Activated CD8-positive, alpha-beta T cell treated with anti-CD3 and anti-CD28 coated beads for 36 hours (primary cell): Measurements from ENCODE around the gene TAGAP. TPM values are rescaled to one million over a fixed set of nuclear protein-coding genes. Genes with fewer than 3 reads are reported as not detected.
A peak's percentile ranks its signal among the peaks of the same experiment; 100 is the strongest.

Experiments
- ATAC-seq: fragments of 200-7000 bp; cut with Tn5 transposase; one replicate; pipeline ENCODE4 v1.10.0; 2021; ENCODE audit warnings: mild to moderate bottlenecking, moderate library complexity
- CTCF ChIA-PET: fragments of 350-600 bp; sonication (Branson Sonifier 250); formaldehyde crosslinking; loops from one replicate; lab custom pipeline; 2021; ENCODE audit warnings: antibody characterized with exemption; lab: Charles Lee
- POLR2A ChIA-PET: fragments of 350-600 bp; sonication (Branson Sonifier 250); formaldehyde crosslinking; loops from one replicate; lab custom pipeline; 2021; ENCODE audit warnings: antibody characterized with exemption; lab: Charles Lee
- DNase-seq: peaks from one replicate; pipeline ENCODE4 v3.0.0-alpha.2; 2020
- H3K27ac Mint-ChIP-seq: one replicate; pipeline ENCODE4 v1.8.0; 2021; ENCODE audit warnings: mild to moderate bottlenecking, mixed read lengths
- H3K27me3 Mint-ChIP-seq: one replicate; pipeline ENCODE4 v1.8.0; 2021; ENCODE audit warnings: mixed read lengths
- H3K36me3 Mint-ChIP-seq: one replicate; pipeline ENCODE4 v1.8.0; 2021; ENCODE audit warnings: low read depth, mixed read lengths
- H3K4me1 Mint-ChIP-seq: one replicate; pipeline ENCODE4 v1.8.0; 2021; ENCODE audit warnings: low read depth, mixed read lengths
- H3K4me3 Mint-ChIP-seq: one replicate; pipeline ENCODE4 v1.8.0; 2021; ENCODE audit warnings: mild to moderate bottlenecking, moderate library complexity, mixed read lengths
- H3K9me3 Mint-ChIP-seq: one replicate; pipeline ENCODE4 v1.8.0; 2021; ENCODE audit warnings: mixed read lengths
- intact Hi-C: fragments of 100-400 bp; cut with micrococcal nuclease; formaldehyde crosslinking; loops from one replicate; pipeline ENCODE4 v1.10.0; 2022
- total RNA-seq, 2 experiments: library from RNA; stranded (reverse); gene quantifications; one replicate each; pipeline ENCODE4 v1.2.3, GENCODE V29; 2021
- TF ChIP-seq, protein P1 (sequence below): fragments of 200-600 bp; IDR thresholded peaks from one replicate; pipeline ENCODE4 v1.8.0; 2022; ENCODE audit warnings: antibody characterized with exemption, mild to moderate bottlenecking

The TAGAP gene, protein sequence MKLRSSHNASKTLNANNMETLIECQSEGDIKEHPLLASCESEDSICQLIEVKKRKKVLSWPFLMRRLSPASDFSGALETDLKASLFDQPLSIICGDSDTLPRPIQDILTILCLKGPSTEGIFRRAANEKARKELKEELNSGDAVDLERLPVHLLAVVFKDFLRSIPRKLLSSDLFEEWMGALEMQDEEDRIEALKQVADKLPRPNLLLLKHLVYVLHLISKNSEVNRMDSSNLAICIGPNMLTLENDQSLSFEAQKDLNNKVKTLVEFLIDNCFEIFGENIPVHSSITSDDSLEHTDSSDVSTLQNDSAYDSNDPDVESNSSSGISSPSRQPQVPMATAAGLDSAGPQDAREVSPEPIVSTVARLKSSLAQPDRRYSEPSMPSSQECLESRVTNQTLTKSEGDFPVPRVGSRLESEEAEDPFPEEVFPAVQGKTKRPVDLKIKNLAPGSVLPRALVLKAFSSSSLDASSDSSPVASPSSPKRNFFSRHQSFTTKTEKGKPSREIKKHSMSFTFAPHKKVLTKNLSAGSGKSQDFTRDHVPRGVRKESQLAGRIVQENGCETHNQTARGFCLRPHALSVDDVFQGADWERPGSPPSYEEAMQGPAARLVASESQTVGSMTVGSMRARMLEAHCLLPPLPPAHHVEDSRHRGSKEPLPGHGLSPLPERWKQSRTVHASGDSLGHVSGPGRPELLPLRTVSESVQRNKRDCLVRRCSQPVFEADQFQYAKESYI
- 100 to 1,000 TPM; 112 to 113 TPM for total RNA-seq

GRCh38 chr6:159044899-159045727 lies at the start of gene TAGAP:
TSS of gene TAGAP (minus strand) at chr6:159044991. CDS start at chr6:159044146, 845 bp downstream.
- peaks cover 48% of the 10 kb centered on the region for H3K36me3 Mint-ChIP-seq
- H3K27ac Mint-ChIP-seq = peak within 1 kb of the TSS; percentile 100
- H3K4me3 Mint-ChIP-seq = peak within 1 kb of the TSS; percentile 100
- H3K4me1 Mint-ChIP-seq = peaks cover 51% of the 10 kb centered on the region
- peak; percentile 95 for DNase-seq
- TF ChIP-seq, protein P1, sequence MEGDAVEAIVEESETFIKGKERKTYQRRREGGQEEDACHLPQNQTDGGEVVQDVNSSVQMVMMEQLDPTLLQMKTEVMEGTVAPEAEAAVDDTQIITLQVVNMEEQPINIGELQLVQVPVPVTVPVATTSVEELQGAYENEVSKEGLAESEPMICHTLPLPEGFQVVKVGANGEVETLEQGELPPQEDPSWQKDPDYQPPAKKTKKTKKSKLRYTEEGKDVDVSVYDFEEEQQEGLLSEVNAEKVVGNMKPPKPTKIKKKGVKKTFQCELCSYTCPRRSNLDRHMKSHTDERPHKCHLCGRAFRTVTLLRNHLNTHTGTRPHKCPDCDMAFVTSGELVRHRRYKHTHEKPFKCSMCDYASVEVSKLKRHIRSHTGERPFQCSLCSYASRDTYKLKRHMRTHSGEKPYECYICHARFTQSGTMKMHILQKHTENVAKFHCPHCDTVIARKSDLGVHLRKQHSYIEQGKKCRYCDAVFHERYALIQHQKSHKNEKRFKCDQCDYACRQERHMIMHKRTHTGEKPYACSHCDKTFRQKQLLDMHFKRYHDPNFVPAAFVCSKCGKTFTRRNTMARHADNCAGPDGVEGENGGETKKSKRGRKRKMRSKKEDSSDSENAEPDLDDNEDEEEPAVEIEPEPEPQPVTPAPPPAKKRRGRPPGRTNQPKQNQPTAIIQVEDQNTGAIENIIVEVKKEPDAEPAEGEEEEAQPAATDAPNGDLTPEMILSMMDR = no peak
- CTCF ChIA-PET = interaction anchor here (0.7 to 15.5 kb wide), 12 partner anchors 8 to 89 kb away, joined by 3 to 289 read pairs (median 10); partner anchors contain the start of gene RSPH3
- POLR2A ChIA-PET = interaction anchor here (0.8 to 15.6 kb wide), 13 partner anchors 9 to 396 kb away, joined by 3 to 766 read pairs (median 13); partner anchors contain the start of genes RSPH3 and SYTL3
- H3K27me3 Mint-ChIP-seq = no peaks in the 10 kb centered on the region
- ATAC-seq = peak; percentile 90
- no peaks in the 10 kb centered on the region for H3K9me3 Mint-ChIP-seq
- intact Hi-C loops = loop anchor here (1.0 to 5.0 kb wide), 3 partner anchors 14 to 53 kb away; no protein-coding TSS in a partner anchor

DNA sequence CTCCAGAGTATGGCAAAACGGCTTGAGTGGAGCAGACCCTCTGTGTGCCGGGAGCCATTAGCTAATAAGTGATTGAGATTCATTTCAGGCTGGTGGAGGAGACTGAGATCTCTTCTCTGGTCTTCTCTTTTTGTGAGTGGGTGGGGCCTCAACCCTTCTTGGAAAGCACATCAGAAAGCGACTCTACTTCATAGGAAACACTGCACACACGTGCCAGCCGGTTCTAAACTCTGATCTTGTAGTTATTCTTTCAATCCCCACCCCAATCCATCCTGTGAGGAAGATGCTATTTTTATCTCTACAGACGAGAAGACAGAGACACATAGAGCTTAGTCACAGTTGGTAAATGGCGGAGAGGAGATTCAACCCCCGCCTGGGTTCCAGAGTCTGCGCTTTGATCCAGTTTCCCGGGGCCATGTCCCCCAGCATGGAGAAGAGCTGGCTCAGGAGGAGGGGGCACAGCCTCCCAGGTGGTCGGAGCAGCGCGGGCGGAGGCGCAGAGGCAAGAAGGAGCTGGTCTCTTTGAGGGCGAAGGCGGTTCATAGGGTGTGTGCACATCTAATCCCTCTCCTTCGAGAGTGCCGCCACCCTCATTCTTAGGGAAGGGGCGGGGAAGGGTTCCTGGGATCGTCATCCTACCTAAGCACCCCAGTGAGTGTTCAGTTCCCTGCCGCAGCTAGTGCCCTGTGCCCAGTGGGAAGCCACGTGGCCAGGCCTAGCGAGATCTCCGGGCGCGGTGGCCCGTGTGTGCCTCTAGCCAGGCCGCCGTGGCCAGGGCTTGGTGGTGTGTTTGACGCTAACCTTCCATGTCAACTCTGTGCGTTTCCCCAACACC lies 49.0 kb upstream of the TAGAP start:
- Mint-ChIP-seq H3K4me3 (peak overlapping the region; percentile 86), H3K36me3 (peaks cover 11% of the 10 kb centered on the region), H3K9me3 (no peaks in the 10 kb centered on the region), H3K27ac (peak overlapping the region; percentile 96), H3K4me1 (peaks cover 85% of the 10 kb centered on the region), H3K27me3 (no peaks in the 10 kb centered on the region)
- TF ChIP-seq, protein P1 = no peak
- peak; percentile 80 for DNase-seq
- peak; percentile 28 for ATAC-seq
- POLR2A ChIA-PET = interaction anchor here (1.0 to 27.1 kb wide), 11 partner anchors 8 to 93 kb away, joined by 3 to 766 read pairs (median 5); partner anchors contain the start of genes RSPH3 and TAGAP
- intact Hi-C loops = no loop called here
- CTCF ChIA-PET = interaction anchor here (1.2 to 9.2 kb wide), 13 partner anchors 8 to 85 kb away, joined by 3 to 94 read pairs (median 7); partner anchors contain the start of gene TAGAP

GRCh38 chr6:159092631-159093030 lies 47.8 kb upstream of the TAGAP start:
- H3K27me3 Mint-ChIP-seq = no peaks in the 10 kb centered on the region
- peaks cover 78% of the 10 kb centered on the region for H3K4me1 Mint-ChIP-seq
- no peak overlapping the region for H3K27ac Mint-ChIP-seq
- H3K4me3 Mint-ChIP-seq = no peak overlapping the region
- CTCF ChIA-PET = interaction anchor here (1.3 to 9.2 kb wide), 5 partner anchors 9 to 50 kb away, joined by 3 to 94 read pairs (median 7); partner anchors contain the start of gene TAGAP
- H3K9me3 Mint-ChIP-seq = no peaks in the 10 kb centered on the region
- DNase-seq (no peak), ATAC-seq (no peak)
- intact Hi-C loops = no loop called here
- H3K36me3 Mint-ChIP-seq = peaks cover 11% of the 10 kb centered on the region
- TF ChIP-seq, protein P1 = no peak
- POLR2A ChIA-PET = interaction anchor here (1.9 to 27.1 kb wide), 5 partner anchors 12 to 75 kb away, joined by 5 to 766 read pairs (median 172); partner anchors contain the start of gene TAGAP
